Activated CD8-positive, alpha-beta memory T cell treated with anti-CD3 and anti-CD28 coated beads for 1 hour (primary cell): Measurements from ENCODE around the gene GRIPAP1.
A peak's percentile ranks its signal among the peaks of the same experiment; 100 is the strongest.

Source experiments
- DNase-seq, 2 donors: peaks; one replicate each; pipeline ENCODE4 v3.0.0-alpha.2; 2020; ENCODE audit warnings: low read depth in 1 of 2; ENCODE audit errors: extremely low read depth in 1 of 2

Gene GRIPAP1

DNA sequence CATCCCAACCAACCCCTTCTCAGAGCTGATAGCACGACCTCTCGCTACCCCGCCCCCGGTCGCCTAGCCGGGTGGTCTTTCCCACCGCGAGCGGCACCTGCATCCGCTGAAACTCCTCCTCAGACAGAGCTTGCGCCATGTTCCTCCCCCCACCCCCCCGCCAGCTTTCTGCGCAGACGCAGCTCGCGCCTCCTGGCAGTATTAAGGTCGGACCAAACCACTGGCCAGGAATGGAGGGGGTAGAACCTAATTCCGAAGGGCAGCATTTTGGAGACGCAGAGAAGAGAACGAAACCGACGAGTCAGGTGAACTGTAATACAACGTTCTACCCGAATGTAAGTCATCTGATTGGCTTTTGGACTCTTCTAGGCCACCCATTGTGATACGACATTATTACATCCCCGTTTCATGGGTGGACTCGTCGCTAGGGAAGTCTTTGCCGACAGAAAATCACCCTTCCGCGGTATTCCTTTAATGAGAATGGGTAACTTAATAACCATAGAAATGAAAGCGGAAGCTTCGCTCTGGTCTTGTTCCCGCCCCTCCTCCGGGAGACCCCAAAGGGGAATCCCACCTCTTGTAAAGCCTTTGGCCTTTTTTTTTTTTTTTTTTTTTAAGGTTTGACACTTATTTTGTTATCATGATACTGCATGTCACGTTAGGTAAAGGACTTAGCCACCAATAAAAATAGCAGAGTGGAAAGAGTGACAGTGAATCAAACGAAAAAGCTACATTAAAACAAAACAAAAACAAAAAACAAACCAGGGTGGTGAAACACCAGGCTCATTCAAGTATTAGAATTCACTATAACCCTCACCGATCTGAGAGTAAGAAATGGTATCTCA lies at the start of gene GRIPAP1:
GRIPAP1 (minus strand) TSS at position 174 of the 845 bp plus-strand sequence; CDS start at position 139, 35 bp downstream.
- peak; percentile 45 to 57 for DNase-seq

DNA sequence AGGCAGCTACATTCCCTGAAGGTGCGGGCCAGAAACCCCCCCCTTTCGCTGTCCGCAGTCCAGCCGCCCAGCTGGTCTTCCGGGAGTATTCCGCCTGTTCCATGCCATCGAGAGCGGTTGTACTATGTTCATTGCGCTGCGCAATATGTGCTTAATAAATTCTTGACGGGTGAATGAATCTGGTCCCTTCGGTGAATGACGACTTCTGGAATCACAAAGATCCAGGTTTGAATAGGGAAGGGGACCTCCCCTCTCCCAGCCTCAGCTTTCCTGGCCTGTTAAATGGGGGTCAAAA lies 41.9 kb upstream of the GRIPAP1 start:
- DNase-seq, result no peak

- peak; percentile 82 to 92 for DNase-seq
Measured at GRCh38 chrX:49043220-49043986, 41.3 kb upstream of the GRIPAP1 start, which contains the start of gene TFE3. Gene TFE3 (minus strand): TSS chrX:49043357. CDS start chrX:49043226, 131 bp downstream.

- DNase-seq, result no peak
Measured at GRCh38 chrX:49042581-49043219, 40.6 kb upstream of the GRIPAP1 start.

DNA sequence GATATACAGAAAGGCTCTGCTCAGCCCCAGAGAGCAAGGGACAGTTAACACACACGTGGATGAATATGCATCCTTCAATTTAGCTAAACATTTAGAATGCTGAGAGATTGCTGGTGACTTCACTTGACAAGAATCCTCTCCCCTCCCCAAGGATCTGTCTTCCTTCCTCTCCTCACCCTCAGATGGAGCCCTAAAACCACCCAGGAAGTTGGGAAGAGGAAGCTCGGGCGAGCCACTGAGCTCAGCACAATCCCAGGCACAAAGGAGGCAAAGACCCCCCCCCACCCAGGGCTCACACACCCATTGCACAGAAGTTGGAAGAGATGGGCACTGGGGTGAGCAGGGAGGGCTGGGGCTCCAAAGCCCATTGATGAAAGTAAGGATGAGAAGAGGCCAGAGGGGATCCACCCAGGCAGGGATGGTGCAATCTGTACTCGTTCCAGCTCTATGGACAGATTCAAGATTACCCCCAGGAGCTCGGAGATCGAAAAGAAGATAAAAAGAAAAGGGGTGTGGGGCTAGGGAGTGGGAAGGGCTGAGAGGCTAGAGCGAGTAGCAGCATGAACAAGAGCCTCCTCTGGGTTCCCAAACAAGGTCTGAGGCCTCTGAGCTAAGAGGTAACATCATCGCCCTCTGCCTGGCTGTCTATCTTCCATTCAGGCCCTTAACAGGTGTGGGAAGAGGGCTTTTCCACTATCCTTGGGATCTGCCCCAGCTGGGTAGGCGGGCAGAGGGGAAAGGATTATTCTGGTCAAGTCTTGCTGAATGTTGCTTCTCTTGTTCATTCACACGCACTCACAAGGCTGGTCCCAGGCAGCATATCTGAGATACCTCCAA lies 39.9 kb upstream of the GRIPAP1 start:
- no peak for DNase-seq

GRCh38 chrX:49040376-49040955 lies 38.4 kb upstream of the GRIPAP1 start:
- no peak for DNase-seq

- DNase-seq, result peak in 1 of 2 donors; percentile 1
Measured at GRCh38 chrX:49039598-49040375, 37.7 kb upstream of the GRIPAP1 start.

DNA sequence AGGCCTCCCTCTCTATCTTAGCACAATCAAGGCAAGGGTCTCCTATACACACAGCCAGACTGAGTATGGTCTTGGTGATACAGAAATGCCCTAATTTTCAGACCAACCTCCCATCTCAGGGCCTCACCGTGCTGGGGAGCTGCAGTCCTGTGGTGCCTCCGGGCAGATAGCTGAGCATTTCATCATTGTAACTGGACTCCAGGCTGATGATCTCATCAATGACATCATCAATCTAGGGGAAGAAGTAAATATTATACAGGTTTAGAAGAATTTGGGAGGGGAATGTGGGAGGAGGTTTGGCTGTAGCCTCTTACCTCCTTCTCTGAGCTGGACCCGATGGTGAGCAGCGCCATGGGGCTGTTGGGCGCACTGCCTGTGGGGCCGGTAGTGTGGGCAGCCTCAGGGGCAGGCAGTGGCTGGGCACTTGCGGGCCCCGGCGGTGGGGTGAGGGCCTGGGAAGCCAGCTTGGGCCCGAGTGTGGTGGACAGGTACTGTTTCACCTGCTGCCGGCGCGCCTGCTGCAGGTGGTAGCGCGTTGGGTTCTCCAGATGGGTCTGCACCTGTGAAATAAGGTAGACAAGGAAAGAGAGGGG lies 35.9 kb upstream of the GRIPAP1 start:
- DNase-seq, result no peak

DNA sequence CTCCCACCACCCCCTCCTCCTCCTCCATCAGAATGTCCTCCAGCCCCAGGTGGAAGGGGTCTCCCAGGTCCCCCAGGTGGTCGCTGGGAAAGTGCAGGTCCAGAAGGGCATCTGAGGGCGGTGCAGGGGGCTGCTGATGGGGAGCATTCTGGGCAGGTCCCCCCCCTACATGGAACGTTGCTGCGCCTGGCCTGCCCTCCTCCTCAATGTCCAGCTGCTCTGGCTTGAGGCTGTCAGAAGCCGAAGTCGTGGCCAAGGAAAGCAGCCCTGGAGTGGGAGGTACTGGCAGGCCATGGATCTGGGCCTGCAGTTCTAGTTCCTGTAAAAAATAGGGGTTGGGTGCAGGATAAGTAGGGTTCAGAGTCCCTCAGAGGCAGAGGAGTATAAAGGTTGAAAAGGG lies 28.2 kb upstream of the GRIPAP1 start:
- DNase-seq, result no peak

DNA sequence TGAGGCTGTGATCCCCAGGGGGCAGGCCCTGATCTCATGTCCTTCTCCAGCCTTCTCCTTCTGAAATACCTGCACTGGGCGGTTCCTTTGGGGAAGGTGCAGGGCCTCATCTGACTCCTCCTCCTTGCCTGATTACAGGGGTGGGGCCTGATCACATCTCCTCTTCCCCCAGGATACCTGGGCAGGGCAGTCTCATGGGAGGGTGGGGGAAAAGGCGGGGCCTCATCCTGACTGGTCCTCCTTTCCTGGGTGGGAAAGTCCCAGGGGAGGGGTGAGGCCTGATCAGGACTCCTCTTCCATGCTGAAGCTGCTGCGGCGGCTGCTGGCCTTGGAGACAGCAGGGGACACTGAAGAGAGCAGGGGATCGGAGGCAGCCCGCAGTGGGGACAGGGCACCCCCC lies 27.8 kb upstream of the GRIPAP1 start:
- no peak for DNase-seq

DNA sequence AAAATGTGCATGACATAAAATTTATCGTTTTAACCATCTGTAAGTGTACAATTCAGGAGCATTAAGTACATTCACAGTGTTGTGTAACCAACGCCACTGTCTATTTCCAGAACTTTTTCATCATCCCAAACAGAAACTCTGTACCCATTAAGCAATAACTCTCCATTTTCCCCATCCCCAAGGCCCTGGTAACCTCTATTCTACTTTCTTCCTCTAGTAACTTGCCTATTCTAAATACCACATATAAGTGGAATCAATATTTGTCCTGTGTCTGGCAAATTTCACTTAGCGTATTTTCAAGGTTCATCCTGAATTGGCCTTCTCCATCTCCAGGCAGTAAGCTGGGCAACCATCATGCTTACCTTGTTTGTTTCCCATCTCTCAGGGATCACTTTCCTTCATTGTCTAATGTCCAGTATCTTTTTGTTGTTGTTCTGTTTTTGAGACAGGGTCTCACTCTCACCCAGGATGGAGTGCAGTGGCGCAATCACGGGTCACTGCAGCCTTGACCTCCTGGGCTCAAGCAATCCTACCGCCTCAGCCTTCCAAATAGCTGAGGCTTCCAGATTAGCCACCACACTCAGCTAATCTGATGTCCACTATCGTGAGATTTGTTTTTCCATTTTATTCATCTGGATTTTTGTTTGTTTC lies 17.7 kb upstream of the GRIPAP1 start:
- DNase-seq, result no peak

DNA sequence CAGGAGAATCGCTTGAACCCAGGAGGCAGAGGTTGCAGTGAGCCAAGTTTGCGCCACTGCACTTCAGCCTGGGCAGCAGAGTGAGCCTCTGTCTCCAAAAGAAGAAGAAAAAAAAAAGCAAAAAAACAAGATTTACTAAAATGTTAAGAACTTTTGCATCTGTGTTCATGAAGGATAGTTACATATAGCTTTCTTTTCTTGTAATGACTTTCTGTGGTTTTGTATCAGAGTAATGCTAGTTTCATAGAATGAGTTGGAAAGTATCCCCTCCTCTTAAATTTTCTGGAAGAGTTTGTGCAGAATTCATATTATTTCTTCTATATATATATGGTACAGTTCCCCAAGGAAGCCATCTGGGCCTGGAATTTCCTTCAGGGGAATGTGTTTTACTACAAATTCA lies 17.0 kb upstream of the GRIPAP1 start:
- DNase-seq, result no peak

- no peak for DNase-seq
Measured at GRCh38 chrX:49003696-49004095, 1.6 kb upstream of the GRIPAP1 start.

GRCh38 chrX:49001521-49002090 lies 458 bp downstream of the GRIPAP1 start:
- peak; percentile 8 to 36 for DNase-seq

- no peak for DNase-seq
Measured at GRCh38 chrX:49000636-49001035, 1.4 kb downstream of the GRIPAP1 start.

- no peak for DNase-seq
Measured at GRCh38 chrX:48999030-48999429, 3.0 kb downstream of the GRIPAP1 start.

DNA sequence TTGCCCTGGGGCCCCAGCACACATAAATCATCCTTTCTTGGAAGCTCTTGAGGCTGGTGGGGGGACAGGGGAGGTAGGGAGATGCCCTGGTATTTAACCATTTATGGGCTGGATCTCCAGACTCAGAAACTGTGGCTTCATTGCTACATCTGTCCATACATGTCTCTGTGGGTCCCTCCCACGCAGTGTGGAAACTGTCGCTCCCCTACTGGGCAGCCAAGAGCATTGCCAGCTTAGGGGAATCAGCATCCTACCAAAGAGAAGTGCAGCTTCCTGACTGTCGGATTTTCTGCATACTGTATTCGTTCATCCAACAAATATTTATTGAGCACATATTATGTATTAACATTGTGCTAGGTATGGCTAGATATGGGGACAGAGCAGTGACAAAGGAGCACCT lies 3.7 kb downstream of the GRIPAP1 start:
- no peak for DNase-seq

- DNase-seq, result no peak
Measured at GRCh38 chrX:48997865-48998264, 4.2 kb downstream of the GRIPAP1 start.
